GM12874 (cell line): ENCODE measurements around the gene PEX14.

Experiments
- CTCF ChIP-seq: IDR thresholded peaks from 2 replicates; pipeline ENCODE4 v1.5.1; 2011; ENCODE audit warnings: low read depth, mild to moderate bottlenecking, control low read depth, low read length, moderate library complexity; ENCODE audit not compliant: insufficient read depth

Gene PEX14, protein sequence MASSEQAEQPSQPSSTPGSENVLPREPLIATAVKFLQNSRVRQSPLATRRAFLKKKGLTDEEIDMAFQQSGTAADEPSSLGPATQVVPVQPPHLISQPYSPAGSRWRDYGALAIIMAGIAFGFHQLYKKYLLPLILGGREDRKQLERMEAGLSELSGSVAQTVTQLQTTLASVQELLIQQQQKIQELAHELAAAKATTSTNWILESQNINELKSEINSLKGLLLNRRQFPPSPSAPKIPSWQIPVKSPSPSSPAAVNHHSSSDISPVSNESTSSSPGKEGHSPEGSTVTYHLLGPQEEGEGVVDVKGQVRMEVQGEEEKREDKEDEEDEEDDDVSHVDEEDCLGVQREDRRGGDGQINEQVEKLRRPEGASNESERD

GRCh38 chr1:10474613-10475507 lies at the start of gene PEX14:
TSS of gene PEX14 (plus strand) at chr1:10474950. CDS start at chr1:10474967, 17 bp downstream.
- TF ChIP-seq CTCF: no peak

DNA sequence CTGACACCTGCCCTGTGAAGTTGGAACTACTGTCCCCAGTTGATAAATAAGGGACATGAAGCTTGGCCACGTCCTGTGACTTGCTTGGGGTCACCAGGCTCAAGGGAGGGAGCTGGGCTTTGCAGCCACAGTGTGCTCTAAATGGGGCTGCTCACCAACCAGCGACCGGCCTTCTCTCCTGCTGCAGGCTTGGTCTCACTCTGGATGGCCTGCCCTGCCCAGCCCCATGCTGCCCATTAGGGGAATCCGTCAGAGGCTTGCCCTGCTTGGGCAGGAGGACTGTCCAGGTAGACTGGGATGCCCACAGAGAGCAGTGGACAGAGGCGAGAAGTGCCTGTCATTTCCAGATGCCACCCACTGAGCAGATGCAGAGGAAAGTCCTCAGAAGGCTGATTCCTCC lies 45.8 kb upstream of the PEX14 start:
- TF ChIP-seq CTCF: no peak

DNA sequence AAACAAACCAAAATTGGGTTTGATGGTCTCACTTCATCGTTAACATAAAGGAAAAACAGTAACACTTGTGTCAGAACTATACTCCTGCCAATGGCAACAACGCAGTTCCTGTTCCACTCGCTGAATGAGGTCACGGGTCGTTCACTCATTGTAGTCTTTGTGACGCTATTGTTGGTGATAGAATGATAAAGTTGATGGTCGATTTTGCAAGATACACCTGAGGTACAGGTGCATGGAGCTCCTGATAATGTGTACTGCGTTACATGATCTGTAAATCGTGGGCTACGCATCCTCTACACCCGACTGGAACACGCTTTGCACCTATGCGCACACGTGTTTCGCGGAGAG lies 44.9 kb upstream of the PEX14 start:
- no peak for TF ChIP-seq CTCF

DNA sequence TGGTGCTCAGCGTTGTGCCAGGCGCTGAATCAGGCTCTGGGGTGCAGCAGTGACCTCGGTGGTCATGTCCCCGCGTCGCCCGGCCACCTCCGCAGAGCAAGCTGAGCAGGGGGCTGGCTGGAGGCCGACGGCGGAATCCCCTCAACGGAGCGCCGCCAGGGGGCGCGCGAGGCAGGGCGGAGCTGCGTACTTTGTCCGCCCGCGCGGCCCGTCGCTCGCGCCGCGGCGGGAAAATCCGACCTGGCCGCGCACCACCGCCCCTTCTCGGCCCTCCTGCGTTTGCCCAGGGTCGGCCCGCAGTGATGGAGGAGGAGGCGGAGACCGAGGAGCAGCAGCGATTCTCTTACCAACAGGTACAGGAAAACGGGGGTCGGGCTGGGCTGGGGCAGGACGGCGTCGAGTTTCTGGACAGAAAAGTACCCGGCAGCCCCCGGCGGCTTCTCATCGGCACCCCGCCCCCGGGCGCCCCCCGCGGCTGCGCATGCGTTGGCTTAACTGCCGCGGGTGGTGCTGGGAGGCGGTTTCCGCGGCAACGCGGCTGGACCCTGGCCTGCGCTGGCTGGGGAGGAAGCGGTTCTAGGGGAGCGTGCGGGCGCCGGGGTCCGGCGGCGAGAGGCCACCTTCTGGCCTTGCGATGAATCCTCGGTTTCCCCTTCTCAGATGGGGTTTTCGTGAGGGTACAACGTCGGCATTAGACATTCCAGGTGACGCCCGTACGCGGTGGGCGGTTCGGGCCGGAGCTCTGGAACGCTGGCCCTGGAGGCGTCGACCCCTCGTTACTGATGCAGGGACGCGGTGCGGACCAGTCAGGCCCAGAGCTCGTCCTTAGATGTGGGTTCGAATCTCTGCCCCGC lies 44.3 kb upstream of the PEX14 start, which contains the start of gene CENPS:
TSS of gene CENPS (plus strand) at position 218 of the 854 bp plus-strand sequence. CDS start at position 303, 85 bp downstream.
- TF ChIP-seq CTCF: peak; percentile 98

- TF ChIP-seq CTCF: no peak
Measured at GRCh38 chr1:10431070-10431730, 43.5 kb upstream of the PEX14 start.

DNA sequence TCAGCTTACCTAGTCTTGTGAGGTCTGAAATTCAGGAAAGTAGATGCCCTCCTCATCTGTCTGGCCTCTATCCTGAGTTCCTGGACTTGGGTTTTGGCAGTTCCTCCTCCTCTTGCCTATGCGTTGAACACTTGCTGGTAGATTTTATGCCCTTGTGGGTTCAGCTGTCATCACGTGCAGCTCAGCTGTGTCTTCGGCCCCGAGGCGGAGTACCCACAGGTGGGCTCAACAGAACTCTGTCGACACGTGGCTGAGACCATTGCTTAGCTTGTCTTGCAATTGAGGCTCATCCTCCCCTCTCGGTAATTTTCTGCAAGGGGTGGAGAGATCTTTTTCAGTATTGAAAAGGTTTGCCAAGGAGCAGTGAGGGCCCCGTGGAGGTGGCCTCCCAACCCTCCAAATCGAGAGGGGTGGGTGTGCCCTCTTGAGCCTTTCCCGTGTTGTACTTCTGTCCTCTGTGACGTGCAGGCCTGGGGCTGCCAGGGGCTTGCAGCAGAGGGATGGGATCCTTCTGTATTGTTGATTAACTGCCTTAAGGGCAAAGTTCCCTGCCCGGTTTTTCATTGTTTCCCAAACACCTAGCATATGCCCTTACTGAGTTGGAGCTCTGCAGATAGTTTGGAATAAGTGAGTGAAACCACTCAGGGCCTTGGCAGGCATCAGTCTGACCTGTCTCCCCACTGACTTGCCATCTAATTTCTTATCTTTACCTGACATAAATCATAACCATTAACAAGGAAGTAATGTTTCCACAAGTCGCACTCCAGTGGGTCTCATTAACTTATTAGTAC lies 41.6 kb upstream of the PEX14 start:
- TF ChIP-seq CTCF: no peak
